Mucosa of rectum (tissue), 2 donors: ENCODE results near the gene LRIT2.

Experiments
- H3K27ac ChIP-seq, 2 donors: one replicate each; pipeline ENCODE4 v1.7.0; 2013; ENCODE audit warnings: inconsistent platforms in 2 of 2, low read depth in 2 of 2, low read length in 2 of 2
- H3K27me3 ChIP-seq, 2 donors: one replicate each; pipeline ENCODE4 v1.7.0; 2013; ENCODE audit warnings: low read length in 2 of 2; ENCODE audit not compliant: control insufficient read depth in 2 of 2, insufficient read depth in 2 of 2
- H3K36me3 ChIP-seq, 2 donors: one replicate each; pipeline ENCODE4 v1.7.0; 2013; ENCODE audit warnings: low read length in 2 of 2; ENCODE audit not compliant: control insufficient read depth in 2 of 2, insufficient read depth in 2 of 2
- H3K4me1 ChIP-seq, 2 donors: one replicate each; pipeline ENCODE4 v1.7.0; 2013; ENCODE audit warnings: low read length in 2 of 2, mild to moderate bottlenecking in 1 of 2; ENCODE audit not compliant: control insufficient read depth in 2 of 2, insufficient read depth in 2 of 2
- H3K4me3 ChIP-seq, 2 donors: one replicate each; pipeline ENCODE4 v1.7.0; 2013; ENCODE audit warnings: low read length in 2 of 2
- H3K9ac ChIP-seq, 2 donors: one replicate each; pipeline ENCODE4 v1.7.0; 2013; ENCODE audit warnings: low read length in 2 of 2, low read depth in 1 of 2, mild to moderate bottlenecking in 1 of 2
- H3K9me3 ChIP-seq, 2 donors: one replicate each; pipeline ENCODE4 v1.7.0; 2013; ENCODE audit warnings: low read length in 2 of 2; ENCODE audit not compliant: control insufficient read depth in 2 of 2
- donor health status: healthy.
- donor health status: Normal muscosa, but diverticular disease.

The LRIT2 gene

GRCh38 chr10:84208023-84208422 lies 17.3 kb downstream of the LRIT2 start:
- H3K27me3 ChIP-seq = no peaks in the 10 kb centered on the region
- peaks cover 0 to 3% of the 10 kb centered on the region in 2 donors for H3K4me1 ChIP-seq
- no peaks in the 10 kb centered on the region for H3K9me3 ChIP-seq
- H3K36me3 ChIP-seq = peaks cover 36 to 39% of the 10 kb centered on the region in 2 donors
- no peak overlapping the region for H3K27ac ChIP-seq
- no peak overlapping the region for H3K9ac ChIP-seq
- no peak overlapping the region for H3K4me3 ChIP-seq

GRCh38 chr10:84205853-84206525 lies 19.4 kb downstream of the LRIT2 start:
- no peaks in the 10 kb centered on the region for H3K27me3 ChIP-seq

GRCh38 chr10:84205049-84205852 lies 20.1 kb downstream of the LRIT2 start:
- no peak overlapping the region for H3K27ac ChIP-seq
- H3K27me3 ChIP-seq = no peaks in the 10 kb centered on the region
- no peaks in the 10 kb centered on the region for H3K9me3 ChIP-seq
- H3K9ac ChIP-seq = no peak overlapping the region
- peaks cover 20 to 21% of the 10 kb centered on the region in 2 donors for H3K4me1 ChIP-seq
- no peak overlapping the region for H3K4me3 ChIP-seq
- peaks cover 25 to 27% of the 10 kb centered on the region in 2 donors for H3K36me3 ChIP-seq

More at GRCh38 chr10:84205853-84206525, 19.4 kb downstream of the LRIT2 start:
- Histone ChIP-seq H3K27ac (no peak overlapping the region), H3K9ac (no peak overlapping the region), H3K9me3 (no peaks in the 10 kb centered on the region), H3K4me1 (peaks cover 13% of the 10 kb centered on the region in 2 donors), H3K4me3 (no peak overlapping the region), H3K36me3 (peaks cover 29 to 30% of the 10 kb centered on the region in 2 donors)

GRCh38 chr10:84204610-84205009 lies 20.7 kb downstream of the LRIT2 start:
- no peak overlapping the region for H3K27ac ChIP-seq
- no peak overlapping the region for H3K9ac ChIP-seq
- H3K36me3 ChIP-seq = peaks cover 25 to 27% of the 10 kb centered on the region in 2 donors
- H3K4me3 ChIP-seq = no peak overlapping the region
- no peaks in the 10 kb centered on the region for H3K9me3 ChIP-seq
- no peaks in the 10 kb centered on the region for H3K27me3 ChIP-seq
- peaks cover 23 to 26% of the 10 kb centered on the region in 2 donors for H3K4me1 ChIP-seq

- Histone ChIP-seq H3K9me3 (no peaks in the 10 kb centered on the region), H3K27me3 (no peaks in the 10 kb centered on the region), H3K4me1 (peaks cover 28 to 29% of the 10 kb centered on the region in 2 donors), H3K4me3 (no peak overlapping the region), H3K36me3 (peaks cover 25 to 27% of the 10 kb centered on the region in 2 donors), H3K9ac (no peak overlapping the region), H3K27ac (no peak overlapping the region)
Measured at GRCh38 chr10:84204122-84204521, 21.2 kb downstream of the LRIT2 start.

GRCh38 chr10:84202349-84202748 lies 23.0 kb downstream of the LRIT2 start:
- peaks cover 40 to 46% of the 10 kb centered on the region in 2 donors for H3K4me1 ChIP-seq
- no peaks in the 10 kb centered on the region for H3K27me3 ChIP-seq
- H3K9me3 ChIP-seq = no peaks in the 10 kb centered on the region
- H3K27ac ChIP-seq = peak overlapping the region in 1 of 2 donors; percentile 92
- H3K36me3 ChIP-seq = peaks cover 11 to 12% of the 10 kb centered on the region in 2 donors
- peak overlapping the region in 1 of 2 donors; percentile 76 for H3K9ac ChIP-seq
- H3K4me3 ChIP-seq = no peak overlapping the region

- Histone ChIP-seq H3K36me3 (peaks cover 5 to 9% of the 10 kb centered on the region in 2 donors), H3K27me3 (no peaks in the 10 kb centered on the region), H3K4me1 (peaks cover 46 to 52% of the 10 kb centered on the region in 2 donors), H3K9me3 (no peaks in the 10 kb centered on the region), H3K4me3 (no peak overlapping the region), H3K9ac (peak overlapping the region; percentile 58 to 76), H3K27ac (peak overlapping the region; percentile 87 to 92)
Measured at GRCh38 chr10:84201682-84202081, 23.7 kb downstream of the LRIT2 start.

GRCh38 chr10:84201244-84201606 lies 24.1 kb downstream of the LRIT2 start:
- Histone ChIP-seq H3K27ac (peak overlapping the region; percentile 87 to 92), H3K9me3 (no peaks in the 10 kb centered on the region), H3K27me3 (no peaks in the 10 kb centered on the region), H3K9ac (peak overlapping the region; percentile 58 to 76), H3K4me1 (peaks cover 51 to 57% of the 10 kb centered on the region in 2 donors), H3K36me3 (peaks cover 3 to 9% of the 10 kb centered on the region in 2 donors), H3K4me3 (peak overlapping the region in 1 of 2 donors; percentile 41)

- Histone ChIP-seq H3K27ac (peak overlapping the region; percentile 87 to 92), H3K4me3 (peak overlapping the region; percentile 6 to 41), H3K4me1 (peaks cover 53 to 62% of the 10 kb centered on the region in 2 donors), H3K36me3 (peaks cover 3 to 9% of the 10 kb centered on the region in 2 donors), H3K27me3 (no peaks in the 10 kb centered on the region), H3K9me3 (no peaks in the 10 kb centered on the region), H3K9ac (peak overlapping the region; percentile 58 to 76)
Measured at GRCh38 chr10:84200537-84201243, 24.7 kb downstream of the LRIT2 start.
